GM12878 (cell line): ENCODE results near the gene CHRNA5. TPM values are rescaled to one million over a fixed set of nuclear protein-coding genes. Genes with fewer than 3 reads are reported as not detected.

ENCODE experiments used
- ATAC-seq: fragments of 200-7000 bp; cut with Tn5 transposase; 3 replicates; pipeline ENCODE4 v1.9.1; 2020; ENCODE audit warnings: mild to moderate bottlenecking, moderate library complexity
- BruUV-seq: library from RNA; stranded (reverse); fragments of 400-500 nt; replicated peaks from 2 replicates; lab custom pipeline; 2021; lab: Mats Ljungman, UMichigan
- CTCF ChIA-PET: fragments of 300-600 bp; sonication (Branson Sonifier 250); formaldehyde crosslinking; extraction: SDS; loops from one replicate; lab custom pipeline; 2021; ENCODE audit warnings: inconsistent platforms; lab: Yijun Ruan, JAX
- POLR2A ChIA-PET: fragments of 350-600 bp; formaldehyde crosslinking; extraction: SDS; loops from one replicate; lab custom pipeline; 2021; ENCODE audit warnings: inconsistent platforms; lab: Charles Lee
- RAD21 ChIA-PET: fragments of 300-600 bp; sonication (Branson Sonifier 250); formaldehyde crosslinking; loops from one replicate; lab custom pipeline; 2023; ENCODE audit warnings: antibody characterized with exemption; ENCODE audit not compliant: unreplicated experiment; lab: Charles Lee
- SMC1A ChIA-PET: fragments of 300-600 bp; sonication (Branson Sonifier 250); formaldehyde crosslinking; loops from one replicate; lab custom pipeline; 2023; ENCODE audit not compliant: unreplicated experiment, uncharacterized antibody; lab: Charles Lee
- DNase-seq: peaks from one replicate; pipeline ENCODE4 v3.0.0-alpha.2; 2011; ENCODE audit warnings: low read depth, low spot score
- FAIRE-seq: peaks from 3 replicates; lab custom pipeline; 2011; peaks lifted over from hg19 to GRCh38; lab: Jason Lieb, UNC
- H2AFZ ChIP-seq: 2 replicates; pipeline ENCODE4 v1.6.0; 2011; ENCODE audit warnings: low read depth, low read length, control low read depth; ENCODE audit not compliant: control insufficient read depth
- H3K27ac ChIP-seq: 2 replicates; pipeline ENCODE4 v1.5.1; 2011; ENCODE audit warnings: control low read depth; ENCODE audit not compliant: control insufficient read depth, insufficient read depth
- H3K27me3 ChIP-seq, 2 experiments: replicated peaks in 1 of 2; 2 replicates each; pipeline versions ENCODE4 v1.6.0 to v1.6.1; 2011; ENCODE audit warnings: low read length in 1 of 2; ENCODE audit not compliant: control insufficient read depth in 2 of 2, insufficient read depth in 2 of 2
- H3K36me3 ChIP-seq, 2 experiments: 2 replicates each; pipeline ENCODE4 v1.5.1; 2011; ENCODE audit warnings: low read length in 1 of 2; ENCODE audit not compliant: control insufficient read depth in 2 of 2, insufficient read depth in 2 of 2
- H3K4me1 ChIP-seq: 2 replicates; pipeline ENCODE4 v1.6.1; 2011; ENCODE audit warnings: mild to moderate bottlenecking, low read length, moderate library complexity, mixed read lengths; ENCODE audit not compliant: control insufficient read depth, insufficient read depth
- H3K4me2 ChIP-seq: 2 replicates; pipeline ENCODE4 v1.6.0; 2011; ENCODE audit warnings: control low read depth; ENCODE audit not compliant: control insufficient read depth, insufficient read depth
- H3K4me3 ChIP-seq: fragments of 200-600 bp; sonication (generic); 2 replicates; pipeline ENCODE4 v1.5.1; 2016
- H3K79me2 ChIP-seq: 2 replicates; pipeline ENCODE4 v1.6.0; 2011; ENCODE audit warnings: low read length; ENCODE audit not compliant: control insufficient read depth, insufficient read depth
- H3K9ac ChIP-seq: 2 replicates; pipeline ENCODE4 v1.8.0; 2011; ENCODE audit warnings: low read length, control low read depth, mixed read lengths; ENCODE audit not compliant: control insufficient read depth, insufficient read depth
- H3K9me3 ChIP-seq: replicated peaks from 3 replicates; pipeline ENCODE4 v1.5.1; 2011; ENCODE audit warnings: mild to moderate bottlenecking, low read length; ENCODE audit not compliant: control insufficient read depth, insufficient read depth
- H4K20me1 ChIP-seq: 2 replicates; pipeline ENCODE4 v1.6.0; 2011; ENCODE audit not compliant: control insufficient read depth, insufficient read depth
- IKZF1 ChIP-seq: fragments of 450-650 bp; conservative IDR thresholded peaks from 2 replicates; pipeline ENCODE4 v1.6.1; 2017; ENCODE audit warnings: antibody characterized with exemption, mild to moderate bottlenecking
- IRF4 ChIP-seq: IDR thresholded peaks from 2 replicates; pipeline ENCODE4 v1.6.1; 2011; ENCODE audit warnings: low read depth, low read length
- MYB ChIP-seq: fragments of 150-350 bp; IDR thresholded peaks from 2 replicates; pipeline ENCODE4 v1.6.1; 2014; ENCODE audit warnings: mild to moderate bottlenecking, low read depth, low read length, borderline replicate concordance
- NFYA ChIP-seq: IDR thresholded peaks from 2 replicates; pipeline ENCODE4 v1.6.1; 2011; ENCODE audit warnings: low read depth, mild to moderate bottlenecking, low read length, improper control_type of control experiment, borderline replicate concordance
- PAX5 ChIP-seq: IDR thresholded peaks from 2 replicates; pipeline ENCODE4 v1.6.1; 2011; ENCODE audit warnings: low read depth, low read length, borderline replicate concordance
- RB1 ChIP-seq: fragments of 450-650 bp; formaldehyde crosslinking; IDR thresholded peaks from 2 replicates; pipeline ENCODE4 v1.6.1; 2017; ENCODE audit warnings: mild to moderate bottlenecking, borderline replicate concordance
- RCOR1 ChIP-seq: conservative IDR thresholded peaks from 2 replicates; pipeline ENCODE4 v1.6.1; 2012; ENCODE audit warnings: low read depth, low read length, improper control_type of control experiment
- SMAD5 ChIP-seq: IDR thresholded peaks from 2 replicates; pipeline ENCODE4 v1.6.1; 2016; ENCODE audit warnings: antibody characterized with exemption, low read depth
- SRF ChIP-seq, 2 experiments: IDR thresholded peaks; 2 replicates each; pipeline ENCODE4 v1.6.1; 2011; ENCODE audit warnings: low read depth in 2 of 2, low read length in 2 of 2, mild to moderate bottlenecking in 1 of 2, moderate library complexity in 1 of 2
- TBL1XR1 ChIP-seq: IDR thresholded peaks from 2 replicates; pipeline ENCODE4 v1.6.1; 2012; ENCODE audit warnings: low read depth, low read length, improper control_type of control experiment
- YY1 ChIP-seq: IDR thresholded peaks from 2 replicates; pipeline ENCODE4 v1.6.1; 2011; ENCODE audit warnings: low read depth, mild to moderate bottlenecking, low read length
- WGBS: methylation state at CpG from one replicate; pipeline ENCODE4 v1.1.6; 2016; ENCODE audit warnings: low lambda C conversion rate; ENCODE audit not compliant: insufficient replicate concordance, insufficient coverage; ENCODE audit errors: missing lambda C conversion rate; 5-methylcytosine and 5-hydroxymethylcytosine counted together
- in situ Hi-C: fragments of 300-500 bp; cut with MboI; formaldehyde crosslinking; loops from 9 replicates; pipeline ENCODE4 v1.14.3; 2018; ENCODE audit warnings: mixed read lengths
- intact Hi-C: fragments of 100-400 bp; cut with micrococcal nuclease; formaldehyde crosslinking; loops from one replicate; pipeline ENCODE4 v1.14.2; 2022; ENCODE audit not compliant: unreplicated experiment
- polyA plus RNA-seq, 11 experiments: library from polyadenylated mRNA; depleted of rRNA in 4 of 11; unstranded in 6 of 11; stranded (reverse) in 5 of 11; fragments of >200 nt; fragmentation: Nextera tagmentation in 4 of 11; fragmentation: Illumina TruSeq in 1 of 11; extraction: Ambion mirVana in 4 of 11; extraction: Trizol in 1 of 11; gene quantifications; 1 replicate in 1 of 11; 2 replicates in 10 of 11; pipeline versions ENCODE4 v1.2.1 to v1.2.3, GENCODE V29; 2011 to 2016; ENCODE audit warnings: inconsistent platforms in 2 of 11, missing spikeins in 2 of 11, low read depth in 1 of 11
- total RNA-seq, 4 experiments: library from RNA; depleted of rRNA in 3 of 4; stranded (reverse); fragments of >200 nt in 3 of 4; fragmentation: Illumina TruSeq in 1 of 4; extraction: Trizol in 1 of 4; gene quantifications; 2 replicates each; pipeline versions ENCODE4 v1.2.1 to v1.2.3, GENCODE V29; 2013 to 2021

CHRNA5 gene
- total and polyA plus RNA-seq, 10 of the 15 experiments (the other 5 are each of a cell fraction or from before 2014, with no cell fraction given): 0.74 to 21.4 (median 12.7) TPM

GRCh38 chr15:78629031-78629715 lies 63.9 kb downstream of the CHRNA5 start:
- POLR2A ChIA-PET: no interaction called here
- SMC1A ChIA-PET: no interaction called here
- ATAC-seq: no peak
- BruUV-seq: no TSS peak
- no peaks in the 10 kb centered on the region for H3K36me3 ChIP-seq
- H4K20me1 ChIP-seq: no peaks in the 10 kb centered on the region
- no peak for TF ChIP-seq YY1
- no peak for TF ChIP-seq RCOR1
- TF ChIP-seq, all 136 proteins: peak for 0
- 55% methylated on average over 29 of the region's 29 CpGs for WGBS
- in situ Hi-C loops: no loop called here
- CTCF ChIA-PET: no interaction called here
- Histone ChIP-seq H3K4me3 (no peak overlapping the region), H3K9me3 (peaks cover 3% of the 10 kb centered on the region; the same call in 2 of the 3 replicates), H3K27ac (no peak overlapping the region), H3K79me2 (no peaks in the 10 kb centered on the region), H3K27me3 (no peaks in the 10 kb centered on the region; a peak in 1 of 4 replicates), H3K4me1 (no peaks in the 10 kb centered on the region), H2AFZ (no peak overlapping the region), H3K4me2 (no peak overlapping the region), H3K9ac (no peak overlapping the region)
- RAD21 ChIA-PET: no interaction called here
- no peak for DNase-seq
- no peak for FAIRE-seq
- intact Hi-C loops: no loop called here

- FAIRE-seq (no peak), DNase-seq (no peak), ATAC-seq (no peak)
- Histone ChIP-seq H3K9ac (no peak overlapping the region), H3K79me2 (no peaks in the 10 kb centered on the region), H3K4me2 (no peak overlapping the region), H3K4me3 (no peak overlapping the region), H3K9me3 (peaks cover 3% of the 10 kb centered on the region; the same call in 2 of the 3 replicates), H2AFZ (no peak overlapping the region), H3K36me3 (no peaks in the 10 kb centered on the region), H3K27ac (no peak overlapping the region), H3K27me3 (no peaks in the 10 kb centered on the region; a peak in 1 of 4 replicates), H4K20me1 (no peaks in the 10 kb centered on the region), H3K4me1 (no peaks in the 10 kb centered on the region)
- TF ChIP-seq SMAD5 (no peak), PAX5 (no peak), IKZF1 (no peak), RB1 (no peak), SRF (IDR thresholded peaks at IDR 0.05; ENCODE audit: low read depth in 2 of 2, low read length in 2 of 2) (no peak), MYB (no peak), TBL1XR1 (no peak), IRF4 (no peak), NFYA (no peak)
- CTCF ChIA-PET: no interaction called here
- intact Hi-C loops: no loop called here
- 60% methylated on average over 12 of the region's 12 CpGs for WGBS
- RAD21 ChIA-PET: no interaction called here
- POLR2A ChIA-PET: no interaction called here
- SMC1A ChIA-PET: no interaction called here
- in situ Hi-C loops: no loop called here
- BruUV-seq: no TSS peak
Measured at GRCh38 chr15:78629716-78630065, 64.4 kb downstream of the CHRNA5 start.
